Astrocyte of the spinal cord (primary cell): ENCODE data around the gene CORO2B.

ENCODE experiments used
- DNase-seq: peaks from one replicate; pipeline ENCODE4 v3.0.0; 2011; ENCODE audit warnings: low read depth, low spot score
- H3K4me3 ChIP-seq: 2 replicates; pipeline ENCODE4 v1.5.1; 2011; ENCODE audit warnings: low read depth, mild to moderate bottlenecking, low read length, moderate library complexity
- CTCF ChIP-seq: IDR thresholded peaks from 2 replicates; pipeline ENCODE4 v1.5.1; 2012; ENCODE audit warnings: low read depth, mild to moderate bottlenecking, low read length, inconsistent platforms
- in situ Hi-C: cut with HindIII; loops from 2 replicates; pipeline ENCODE4 v1.10.0; 2017; ENCODE audit warnings: low sequenced_read_pairs

CORO2B gene

DNA sequence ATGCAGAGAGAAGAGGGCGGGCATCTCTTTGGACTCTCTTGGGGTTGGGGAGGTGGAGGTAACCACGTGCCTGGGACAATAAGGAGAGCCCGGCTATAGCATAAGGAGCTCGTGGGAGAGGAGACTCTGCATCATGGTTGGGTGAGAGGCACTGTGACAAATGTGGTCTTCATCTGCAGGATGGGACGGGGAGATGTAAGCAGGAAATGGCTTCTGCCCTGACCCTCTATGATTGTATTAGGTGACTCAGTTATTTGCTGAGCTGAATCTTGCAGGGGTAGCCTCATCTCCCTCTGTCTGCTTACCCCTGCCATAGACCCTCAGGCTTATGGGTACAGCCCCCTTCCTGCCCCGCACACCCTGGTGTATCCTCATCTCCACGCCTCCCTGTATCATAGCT, 48.7 kb downstream of the CORO2B start:
- in situ Hi-C loops, result no loop called here
- no peak for DNase-seq
- no peak for TF ChIP-seq CTCF
- H3K4me3 ChIP-seq, result no peak overlapping the region

GRCh38 chr15:68627995-68628394, 49.2 kb downstream of the CORO2B start:
- TF ChIP-seq CTCF, result no peak
- H3K4me3 ChIP-seq, result no peak overlapping the region
- in situ Hi-C loops, result no loop called here
- no peak for DNase-seq

DNA sequence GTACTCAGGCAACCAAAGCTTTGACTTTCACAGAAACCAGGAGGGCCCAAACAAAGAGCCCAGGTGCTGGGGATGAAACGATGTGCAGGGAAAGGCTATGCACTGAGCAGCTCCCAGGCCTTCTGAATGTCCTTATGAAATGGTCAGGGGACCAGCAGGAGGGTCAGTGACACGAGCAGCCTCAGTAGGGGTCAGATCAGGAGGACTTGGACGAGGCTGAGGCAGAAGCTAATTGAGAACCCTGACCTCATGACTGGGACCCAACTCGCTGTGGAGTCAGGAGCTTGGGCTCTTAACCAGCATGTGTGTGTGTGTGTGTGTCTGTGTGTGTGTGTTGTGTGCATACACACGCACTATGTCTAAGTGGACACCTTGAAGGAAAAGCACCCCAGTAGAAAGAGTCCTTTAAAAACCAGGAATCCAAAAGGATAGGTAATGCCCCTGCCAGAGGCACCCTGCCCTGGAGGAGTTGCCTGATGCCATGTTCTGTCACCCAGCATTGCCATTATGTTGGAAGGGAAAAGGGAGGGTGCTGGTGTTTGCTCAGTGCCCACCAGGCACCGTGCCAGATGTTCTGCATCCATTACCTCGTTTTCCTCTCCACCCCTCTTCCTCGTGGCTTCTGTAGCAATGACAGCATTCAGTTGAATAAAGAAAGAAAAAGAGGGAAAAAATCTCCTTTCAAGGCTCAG, 50.9 kb downstream of the CORO2B start:
- in situ Hi-C loops, result no loop called here
- H3K4me3 ChIP-seq, result no peak overlapping the region
- no peak for TF ChIP-seq CTCF
- no peak for DNase-seq

DNA sequence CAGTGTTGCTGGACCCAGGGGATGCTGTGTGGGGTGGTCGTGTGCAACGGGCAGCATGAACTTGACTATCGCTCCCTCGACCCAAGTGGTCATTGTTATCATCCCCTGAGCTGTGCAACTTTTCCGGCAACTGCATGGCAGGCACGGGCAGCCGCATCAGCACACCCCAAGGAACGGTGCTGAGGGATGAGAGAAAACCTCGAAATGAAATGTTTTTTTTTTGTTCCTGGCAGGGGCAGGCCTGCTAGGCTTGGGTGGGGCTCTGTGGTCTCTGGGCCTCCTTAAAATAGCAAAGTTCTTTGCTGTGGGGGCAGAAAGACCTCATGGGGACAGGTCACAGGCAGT, 51.4 kb downstream of the CORO2B start:
- in situ Hi-C loops, result no loop called here
- no peak for TF ChIP-seq CTCF
- no peak overlapping the region for H3K4me3 ChIP-seq

GRCh38 chr15:68630836-68631235, 52.0 kb downstream of the CORO2B start:
- no peak overlapping the region for H3K4me3 ChIP-seq
- DNase-seq, result no peak
- in situ Hi-C loops, result no loop called here
- peak; percentile 29 for TF ChIP-seq CTCF

More for the DNA sequence above, 51.4 kb downstream of the CORO2B start:
- no peak for DNase-seq

- in situ Hi-C loops, result no loop called here
- no peak overlapping the region for H3K4me3 ChIP-seq
- no peak for TF ChIP-seq CTCF
- DNase-seq, result no peak
These were observed 52.8 kb downstream of the CORO2B start for GRCh38 chr15:68631601-68632051.

DNA sequence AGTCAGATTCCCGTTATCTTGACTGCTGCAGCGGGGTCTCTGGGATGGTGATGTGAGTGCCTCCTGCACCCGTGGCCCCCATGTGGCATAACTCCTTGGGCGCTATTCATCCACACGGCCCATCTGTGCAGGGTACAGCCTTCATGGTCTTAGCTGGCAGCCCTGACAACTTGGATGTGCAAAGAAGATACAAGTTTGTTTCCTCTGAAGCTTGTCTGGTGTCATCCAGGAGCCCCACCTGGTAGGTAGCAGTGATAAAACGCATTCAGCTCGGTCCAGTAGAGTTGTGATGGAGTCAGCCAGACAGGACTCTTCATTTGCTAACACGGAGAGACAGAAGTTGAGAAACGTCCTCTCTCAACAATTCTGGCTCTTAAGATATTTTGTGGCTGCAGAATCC, 53.3 kb downstream of the CORO2B start:
- H3K4me3 ChIP-seq, result no peak overlapping the region
- DNase-seq, result no peak
- TF ChIP-seq CTCF, result no peak
- in situ Hi-C loops, result no loop called here
